Smooth muscle cell (in vitro differentiated cells): ENCODE data around the gene ZNF860. TPM values are rescaled to one million over a fixed set of nuclear protein-coding genes. Genes with fewer than 3 reads are reported as not detected.

ENCODE experiments used
- DNase-seq: peaks from one replicate; lab custom pipeline; 2025; ENCODE audit not compliant: unreplicated experiment; lab: John Stamatoyannopoulos, UW
- H2AFZ ChIP-seq: fragments of 200-600 bp; sonication (generic); 2 replicates; pipeline ENCODE4 v1.6.0; 2016; ENCODE audit warnings: antibody characterized with exemption, low read depth, mild to moderate bottlenecking
- H3F3A ChIP-seq: fragments of 200-600 bp; sonication (generic); 2 replicates; pipeline ENCODE4 v1.6.0; 2017; ENCODE audit warnings: antibody characterized with exemption, low read depth
- H3K27ac ChIP-seq: fragments of 200-600 bp; sonication (generic); 2 replicates; pipeline ENCODE4 v1.5.1; 2016; ENCODE audit warnings: low read depth, mild to moderate bottlenecking
- H3K27me3 ChIP-seq: fragments of 200-600 bp; sonication (generic); 2 replicates; pipeline ENCODE4 v1.6.1; 2016; ENCODE audit warnings: low read depth, mild to moderate bottlenecking
- H3K36me3 ChIP-seq: fragments of 200-600 bp; sonication (generic); 2 replicates; pipeline ENCODE4 v1.5.1; 2016; ENCODE audit warnings: low read depth
- H3K4me1 ChIP-seq: fragments of 200-600 bp; sonication (generic); 2 replicates; pipeline ENCODE4 v1.5.1; 2016; ENCODE audit warnings: low read depth
- H3K4me2 ChIP-seq: fragments of 200-600 bp; sonication (generic); 2 replicates; pipeline ENCODE4 v1.6.0; 2016; ENCODE audit warnings: mild to moderate bottlenecking
- H3K4me3 ChIP-seq: fragments of 200-600 bp; sonication (generic); 2 replicates; pipeline ENCODE4 v1.5.1; 2016; ENCODE audit warnings: mild to moderate bottlenecking
- H3K79me2 ChIP-seq: fragments of 200-600 bp; sonication (generic); 2 replicates; pipeline ENCODE4 v1.6.0; 2016; ENCODE audit warnings: low read depth, mild to moderate bottlenecking
- H3K9ac ChIP-seq: fragments of 200-600 bp; sonication (generic); 2 replicates; pipeline ENCODE4 v1.6.0; 2016; ENCODE audit warnings: low read depth
- H3K9me3 ChIP-seq: fragments of 200-600 bp; sonication (generic); replicated peaks from 2 replicates; pipeline ENCODE4 v1.5.1; 2016; ENCODE audit warnings: low read depth
- H4K20me1 ChIP-seq: fragments of 200-600 bp; sonication (generic); 2 replicates; pipeline ENCODE4 v1.6.0; 2016; ENCODE audit warnings: low read depth
- CTCF ChIP-seq: fragments of 200-600 bp; sonication (generic); IDR thresholded peaks from 2 replicates; pipeline ENCODE4 v1.5.1; 2017; ENCODE audit warnings: borderline replicate concordance, mild to moderate bottlenecking, antibody characterized with exemption; ENCODE audit not compliant: insufficient read depth, poor library complexity, severe bottlenecking
- WGBS: methylation state at CpG from one replicate; pipeline ENCODE4 v1.1.7; 2016; ENCODE audit warnings: low lambda C conversion rate; 5-methylcytosine and 5-hydroxymethylcytosine counted together
- polyA plus RNA-seq: library from polyadenylated mRNA; unstranded; fragments of >200 nt; fragmentation: Nextera tagmentation; extraction: Ambion mirVana; gene quantifications from 2 replicates; pipeline ENCODE4 v1.2.1, GENCODE V29; 2016
- small RNA-seq: library from RNA; depleted of rRNA; stranded (forward); fragments of <200 nt; gene quantifications from one replicate; pipeline ENCODE3, GENCODE V24; 2014
- total RNA-seq: library from RNA; depleted of rRNA; stranded (reverse); fragments of >200 nt; gene quantifications from 2 replicates; pipeline ENCODE4 v1.2.3, GENCODE V29; 2014

ZNF860 gene
- total and polyA plus RNA-seq, 2 experiments from 2014 or later, result 0.85 to 1.2 TPM

GRCh38 chr3:32026593-32026992 lies 45.0 kb downstream of the ZNF860 start:
- Histone ChIP-seq H3K36me3 (no peaks in the 10 kb centered on the region), H3K9ac (no peak overlapping the region), H3K9me3 (no peaks in the 10 kb centered on the region), H3K4me2 (no peak overlapping the region), H3K4me3 (no peak overlapping the region), H3K27me3 (no peaks in the 10 kb centered on the region), H3F3A (no peaks in the 10 kb centered on the region), H3K4me1 (no peaks in the 10 kb centered on the region), H4K20me1 (no peaks in the 10 kb centered on the region), H2AFZ (no peak overlapping the region), H3K79me2 (no peaks in the 10 kb centered on the region), H3K27ac (no peak overlapping the region)
- no peak for TF ChIP-seq CTCF
- WGBS, result 96% methylated on average over 6 of the region's 6 CpGs
- DNase-seq, result no peak

- Histone ChIP-seq H3K27ac (peak overlapping the region; percentile 10), H3K9me3 (no peaks in the 10 kb centered on the region), H3K79me2 (no peaks in the 10 kb centered on the region), H3K27me3 (no peaks in the 10 kb centered on the region), H4K20me1 (no peaks in the 10 kb centered on the region), H2AFZ (peak overlapping the region; percentile 90), H3K36me3 (no peaks in the 10 kb centered on the region), H3F3A (peaks cover 5% of the 10 kb centered on the region), H3K4me1 (peaks cover 5% of the 10 kb centered on the region), H3K4me3 (no peak overlapping the region), H3K4me2 (peak overlapping the region; percentile 45), H3K9ac (no peak overlapping the region)
- no peak for DNase-seq
- WGBS, result 67% methylated on average over 3 of the region's 3 CpGs
- TF ChIP-seq CTCF, result no peak
Observed at GRCh38 chr3:32037932-32038267, 56.4 kb downstream of the ZNF860 start.

GRCh38 chr3:32041316-32041715 lies 59.8 kb downstream of the ZNF860 start:
- DNase-seq, result no peak
- TF ChIP-seq CTCF, result no peak
- Histone ChIP-seq H3K9ac (no peak overlapping the region), H3K9me3 (no peaks in the 10 kb centered on the region), H3K4me3 (no peak overlapping the region), H3K36me3 (no peaks in the 10 kb centered on the region), H4K20me1 (no peaks in the 10 kb centered on the region), H3K27me3 (no peaks in the 10 kb centered on the region), H2AFZ (no peak overlapping the region), H3F3A (peaks cover 16% of the 10 kb centered on the region), H3K27ac (no peak overlapping the region), H3K4me1 (peaks cover 13% of the 10 kb centered on the region), H3K4me2 (no peak overlapping the region), H3K79me2 (no peaks in the 10 kb centered on the region)
- WGBS, result 79% methylated on average over 4 of the region's 4 CpGs

Small RNA genes within 50 kb of the gene (small RNA-seq; reads per million reads assigned to genes)
- not detected for gene RF00402

Other genes with a start within 250 kb of the ZNF860 start
- 44.7 and 91.5 TPM in 2 replicates for gene OSBPL10, start 488 bp upstream of the ZNF860 start, total RNA-seq
- 45.1 and 48.9 TPM in 2 replicates for gene OSBPL10, start 488 bp upstream of the ZNF860 start, polyA plus RNA-seq
- 5.9 and 8.2 TPM in 2 replicates for gene GPD1L, start 124.9 kb downstream of the ZNF860 start, total RNA-seq
- 3.6 and 4.1 TPM in 2 replicates for gene GPD1L, start 124.9 kb downstream of the ZNF860 start, polyA plus RNA-seq